ENCODE data around the gene CCKAR.
"Not testable (repeated sequence)": the region's sequence is repeated elsewhere in the genome, so short reads cannot be mapped to it uniquely, and the experiment has no call there.

CCKAR gene, protein sequence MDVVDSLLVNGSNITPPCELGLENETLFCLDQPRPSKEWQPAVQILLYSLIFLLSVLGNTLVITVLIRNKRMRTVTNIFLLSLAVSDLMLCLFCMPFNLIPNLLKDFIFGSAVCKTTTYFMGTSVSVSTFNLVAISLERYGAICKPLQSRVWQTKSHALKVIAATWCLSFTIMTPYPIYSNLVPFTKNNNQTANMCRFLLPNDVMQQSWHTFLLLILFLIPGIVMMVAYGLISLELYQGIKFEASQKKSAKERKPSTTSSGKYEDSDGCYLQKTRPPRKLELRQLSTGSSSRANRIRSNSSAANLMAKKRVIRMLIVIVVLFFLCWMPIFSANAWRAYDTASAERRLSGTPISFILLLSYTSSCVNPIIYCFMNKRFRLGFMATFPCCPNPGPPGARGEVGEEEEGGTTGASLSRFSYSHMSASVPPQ

DNA sequence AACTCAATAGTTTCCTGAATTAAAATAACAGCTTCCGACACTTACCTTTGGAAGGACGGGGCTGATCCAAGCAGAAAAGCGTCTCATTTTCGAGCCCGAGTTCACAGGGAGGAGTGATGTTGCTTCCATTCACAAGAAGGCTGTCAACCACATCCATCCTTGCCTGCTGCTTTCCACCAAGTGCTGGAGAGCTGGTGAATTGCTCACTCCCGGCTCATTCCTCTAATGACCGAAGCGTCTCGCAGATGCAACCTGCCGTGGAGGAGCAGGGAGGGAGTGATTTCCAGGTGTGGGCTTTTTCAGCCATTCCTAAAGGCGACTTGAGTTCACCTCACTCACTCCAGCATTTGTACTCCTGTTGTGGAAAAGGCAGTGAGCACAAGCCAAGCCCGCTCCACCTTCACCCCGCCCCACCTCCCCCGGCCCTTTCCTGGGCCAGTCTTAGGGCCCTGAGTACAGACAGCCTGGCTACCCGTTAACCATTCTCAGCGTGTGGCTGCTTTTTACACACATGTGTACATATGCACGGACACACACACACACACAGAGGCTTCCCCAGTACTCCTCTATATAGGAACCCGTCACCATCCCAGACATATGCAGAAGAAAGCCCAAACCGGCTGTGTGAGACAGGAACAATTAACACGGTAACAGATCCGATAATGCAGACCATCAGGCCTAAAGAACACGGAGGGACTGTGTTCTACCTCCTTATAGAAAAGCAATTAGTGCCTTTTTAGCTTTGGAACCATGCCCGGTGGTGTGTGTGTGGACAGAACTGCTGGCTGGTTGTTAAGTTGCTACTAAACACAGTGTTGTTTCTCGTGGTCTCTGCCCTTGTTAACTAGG, at the start of gene CCKAR:
CCKAR (minus strand) TSS at position 374 of the 849 bp plus-strand sequence; CDS start at position 157, 217 bp downstream.
- no peak for DNase-seq (ENCODE audit: low read depth)

DNA sequence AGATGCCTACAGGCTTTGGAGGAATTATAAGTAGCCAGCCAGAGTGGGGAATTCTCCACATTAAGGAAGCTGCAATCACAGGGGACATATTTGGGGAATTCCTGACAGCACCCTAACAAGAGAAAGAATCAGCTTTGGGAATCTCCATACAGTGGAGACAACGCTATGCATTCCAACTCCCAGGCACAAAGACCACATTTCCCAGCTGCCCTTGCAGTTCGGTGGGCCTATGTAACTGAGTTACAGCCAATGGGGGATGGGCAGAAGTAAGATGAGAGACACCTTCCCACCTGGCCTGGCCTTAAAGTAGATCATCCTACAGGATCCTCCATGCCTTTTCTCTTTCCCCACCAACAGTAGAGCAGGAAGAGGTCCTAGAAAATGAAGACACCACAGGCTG, 43.4 kb upstream of the CCKAR start:
- no peak for DNase-seq (ENCODE audit: low read depth)

DNA sequence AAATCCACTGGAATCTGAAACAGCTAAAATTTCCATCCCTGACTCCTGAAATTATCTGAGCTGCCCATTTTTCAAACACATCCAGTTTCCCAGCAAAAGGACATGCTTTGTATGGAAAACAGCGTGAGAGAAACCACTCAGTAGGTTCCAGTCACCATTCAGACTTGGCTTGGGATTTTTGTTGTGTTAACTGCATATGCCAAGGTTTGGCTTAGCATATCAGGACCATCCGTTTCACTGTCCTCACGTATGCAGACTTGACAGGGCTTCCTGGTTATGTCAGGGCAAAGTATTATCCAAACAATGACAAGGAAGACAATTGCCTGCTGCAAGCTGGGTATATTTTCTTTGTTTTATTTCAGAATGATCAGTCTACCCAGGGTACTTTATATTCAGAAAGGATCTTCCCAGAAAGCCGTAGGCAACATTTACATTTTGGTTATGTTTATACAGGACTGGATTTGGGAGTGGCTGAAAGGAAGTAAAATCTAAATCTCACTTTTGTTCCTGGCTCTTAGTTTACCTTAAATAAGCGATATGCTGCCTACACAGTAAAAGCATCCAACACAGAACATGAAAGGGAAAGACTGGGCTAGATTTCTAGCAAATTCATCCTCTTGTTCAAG, 41.3 kb upstream of the CCKAR start:
- no peak for DNase-seq (ENCODE audit: low read depth)

DNA sequence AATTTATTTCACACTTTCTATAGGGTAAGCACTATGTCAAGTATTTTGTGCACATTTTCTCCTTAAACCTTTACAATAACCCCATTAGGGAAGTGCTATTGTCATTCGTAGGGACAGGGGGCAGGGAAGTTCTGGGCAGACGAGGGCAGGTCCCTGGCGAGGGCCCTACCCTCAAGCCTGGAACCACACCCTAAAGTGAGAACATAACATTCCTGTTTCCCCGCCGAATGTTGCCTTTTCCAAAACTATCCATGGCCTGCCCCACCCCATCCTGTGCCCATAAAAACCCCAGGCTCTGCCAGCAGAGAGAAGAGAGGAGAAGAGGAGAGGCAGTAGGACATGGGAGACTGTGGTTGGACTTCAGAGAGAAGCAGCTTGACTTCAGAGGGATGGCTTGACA, 39.8 kb upstream of the CCKAR start:
- DNase-seq (ENCODE audit: low read depth): no peak

DNA sequence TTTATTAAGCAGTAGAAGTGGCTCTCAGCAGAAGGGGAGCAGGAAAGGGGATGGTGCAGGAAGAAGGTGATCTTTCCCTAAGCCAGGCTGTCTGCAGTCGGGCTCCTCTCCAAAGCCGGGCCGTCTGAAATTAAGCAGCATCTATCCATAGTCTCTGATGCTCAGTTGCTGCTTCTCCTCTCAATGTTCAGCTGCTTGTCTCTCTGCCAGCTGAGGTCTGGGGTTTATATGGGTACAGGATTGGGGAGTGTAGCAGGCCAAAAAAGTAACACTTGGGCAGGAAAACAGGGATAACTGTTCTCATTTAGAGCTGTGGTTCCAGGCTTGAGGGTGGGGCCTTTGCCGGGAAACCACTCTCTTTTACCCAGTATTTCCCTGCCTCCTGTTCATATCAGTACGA, 39.2 kb upstream of the CCKAR start:
- no peak for DNase-seq (ENCODE audit: low read depth)

DNA sequence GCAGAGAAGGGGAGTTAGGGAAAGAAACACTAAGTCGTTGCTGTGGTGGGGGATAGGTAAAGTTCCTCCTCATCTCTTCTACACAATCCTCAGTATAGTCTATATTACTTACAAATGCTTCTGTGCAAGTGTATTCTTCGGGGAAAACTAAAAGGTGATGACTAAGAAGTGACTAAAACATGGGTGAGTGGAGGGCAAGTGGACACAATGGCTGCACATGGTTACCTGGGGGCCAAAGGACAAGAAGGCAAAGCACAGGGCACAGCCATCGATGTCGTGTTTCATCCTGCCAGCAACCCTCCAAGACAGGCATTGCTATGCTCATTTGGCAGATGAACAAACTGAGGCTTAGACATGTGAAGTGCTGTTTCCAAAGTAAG, 35.5 kb upstream of the CCKAR start:
- no peak for DNase-seq (ENCODE audit: low read depth)

DNA sequence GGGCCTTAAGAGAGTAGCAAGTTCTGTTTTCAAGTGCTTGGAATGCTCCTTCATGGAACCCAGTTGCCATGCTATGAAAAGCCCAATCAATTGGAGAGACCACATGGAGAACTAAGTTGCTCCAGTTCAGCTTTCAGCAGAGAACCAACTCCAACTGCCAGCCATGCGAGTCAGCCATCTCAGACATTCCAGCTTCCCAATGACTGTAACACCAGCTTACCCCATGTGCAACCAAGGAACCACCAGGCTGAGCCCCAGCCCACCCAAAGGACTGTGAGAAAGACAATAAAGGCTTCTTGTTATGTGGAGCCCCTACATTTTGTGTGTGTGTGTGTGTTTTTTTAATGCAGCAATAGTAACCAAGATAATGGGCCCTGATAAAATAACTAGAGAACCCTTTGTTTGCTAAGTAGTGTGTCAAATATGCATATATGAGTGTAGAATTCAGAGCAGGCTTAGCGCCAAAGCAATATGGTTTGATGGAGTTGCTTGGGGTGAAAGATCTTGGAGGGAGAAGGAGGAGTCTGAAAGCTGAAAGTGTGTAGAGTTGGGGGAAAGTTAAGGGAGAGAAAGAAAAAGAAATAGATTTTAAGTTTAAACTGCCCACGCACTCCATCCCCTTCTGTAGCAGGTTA, 35.0 kb upstream of the CCKAR start:
- DNase-seq (ENCODE audit: low read depth): no peak

DNA sequence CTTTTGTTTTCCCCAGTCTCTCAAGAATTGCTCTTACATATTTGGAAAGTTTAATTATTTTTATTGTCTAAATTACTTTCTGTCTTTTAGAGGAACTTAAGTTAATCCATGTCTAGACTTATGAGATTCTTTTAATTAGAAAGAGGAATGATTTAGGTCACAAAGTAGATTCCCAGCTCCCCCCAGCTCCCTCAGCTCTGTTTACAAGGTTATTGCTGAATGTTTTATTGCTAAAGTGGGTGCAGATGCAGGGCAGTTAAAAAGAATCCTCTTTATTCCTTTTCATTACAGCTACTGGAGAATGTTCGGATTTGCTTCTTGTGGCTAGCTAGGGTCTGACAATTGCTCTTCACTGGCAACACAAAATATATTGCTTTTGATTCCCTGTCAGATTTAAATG, 33.7 kb upstream of the CCKAR start:
- no peak for DNase-seq (ENCODE audit: low read depth)

DNA sequence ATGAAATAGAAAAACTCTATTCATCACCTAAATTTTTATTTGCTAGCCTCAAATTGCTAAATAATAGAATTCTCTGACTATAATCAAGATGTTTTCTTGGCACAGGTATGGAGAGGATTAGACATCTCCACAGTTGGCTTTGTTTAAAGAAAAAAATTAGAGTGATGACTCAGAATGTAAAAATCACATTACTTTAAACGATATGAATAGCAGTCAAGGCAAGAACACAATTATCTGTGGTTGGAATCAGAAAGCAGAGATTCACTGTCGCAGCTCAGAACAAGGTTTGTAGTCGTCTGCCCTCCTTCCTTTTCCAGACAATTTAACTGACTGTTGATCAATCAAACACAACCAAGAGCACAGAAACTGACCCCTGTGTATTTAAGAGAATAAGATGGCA, 32.2 kb upstream of the CCKAR start:
- DNase-seq (ENCODE audit: low read depth): no peak

DNA sequence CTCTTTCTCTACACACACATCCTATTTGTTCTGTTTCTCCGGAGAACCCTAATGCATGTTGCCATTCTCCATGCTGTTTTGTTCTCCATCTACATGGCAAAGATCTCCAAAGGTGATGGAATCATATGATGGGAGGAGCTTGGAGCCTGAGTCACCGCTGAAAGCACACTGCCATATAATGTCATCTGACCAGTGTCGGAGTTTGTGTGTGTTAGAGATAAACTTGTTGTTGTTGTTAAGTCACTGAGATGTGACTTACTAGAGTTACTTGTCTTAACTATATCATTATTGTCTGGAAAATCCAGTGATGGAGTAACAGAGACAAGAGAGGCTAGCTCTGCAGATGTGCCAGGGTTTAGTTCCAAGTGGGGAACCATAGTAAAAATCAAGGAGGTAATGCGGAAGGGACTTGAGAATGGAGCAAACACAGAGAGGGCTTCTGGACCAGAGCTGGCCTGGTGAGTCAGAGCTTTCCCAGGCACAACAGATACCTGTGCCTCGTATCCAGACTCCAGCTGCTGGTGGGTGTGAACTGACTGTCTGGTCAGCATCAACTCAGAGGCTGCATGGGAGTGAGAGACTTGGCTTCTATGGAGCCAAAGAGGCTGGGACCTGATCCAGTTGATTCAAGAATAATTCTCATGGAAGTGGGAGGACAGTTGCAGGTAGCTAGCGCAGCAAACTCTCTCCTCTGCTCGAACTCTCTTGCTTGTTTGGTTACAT, 30.6 kb upstream of the CCKAR start:
- DNase-seq (ENCODE audit: low read depth): no peak

DNA sequence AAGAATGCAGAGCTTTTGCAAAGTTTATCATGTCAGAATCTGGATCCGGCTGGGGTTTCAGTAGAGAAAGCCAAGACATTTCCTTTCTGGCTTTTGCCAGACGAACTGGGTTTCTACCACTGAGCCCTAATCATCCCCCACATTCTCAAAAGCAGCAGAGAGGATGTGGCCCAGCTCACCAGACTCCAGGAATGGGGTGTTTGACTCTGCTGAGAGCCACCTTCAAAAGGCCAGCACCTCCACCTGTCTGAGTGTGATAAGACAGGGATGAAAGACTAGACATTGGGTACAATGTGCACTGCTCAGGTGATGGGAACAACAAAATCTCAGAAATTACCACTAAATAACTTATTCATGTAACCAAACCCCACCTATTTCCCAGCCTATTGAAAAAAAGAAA, 25.7 kb upstream of the CCKAR start:
- DNase-seq (ENCODE audit: low read depth): no peak

DNA sequence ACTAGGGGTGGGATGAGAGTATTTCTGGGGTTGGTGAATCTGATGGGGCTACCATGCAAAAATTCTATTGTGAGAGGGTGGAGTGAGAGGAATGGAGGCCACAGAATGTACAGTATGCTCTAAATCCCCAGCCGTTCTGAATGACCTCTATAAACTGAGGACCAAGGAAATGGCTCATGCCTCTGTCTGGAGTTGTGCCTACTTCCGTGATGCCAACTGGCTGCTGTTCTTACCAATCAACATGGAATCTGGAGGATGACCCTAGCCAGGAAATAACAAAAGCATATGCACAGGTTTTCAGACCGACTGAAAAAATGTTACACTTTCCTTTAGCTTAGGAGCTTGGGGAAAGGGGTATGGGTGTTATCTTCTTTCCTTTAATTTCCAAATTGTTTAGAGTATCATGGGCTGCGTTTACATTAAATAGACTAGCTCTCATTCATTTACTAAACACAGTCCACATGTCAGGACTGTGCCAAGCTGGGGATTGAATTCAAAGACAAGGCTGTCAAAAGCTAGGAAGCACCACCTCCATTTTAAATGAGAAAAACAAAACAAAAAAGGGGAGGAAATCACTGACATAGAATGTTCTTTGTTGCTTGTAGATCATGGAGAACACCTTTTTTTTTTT, 20.2 kb upstream of the CCKAR start:
- no peak for DNase-seq (ENCODE audit: low read depth)

DNA sequence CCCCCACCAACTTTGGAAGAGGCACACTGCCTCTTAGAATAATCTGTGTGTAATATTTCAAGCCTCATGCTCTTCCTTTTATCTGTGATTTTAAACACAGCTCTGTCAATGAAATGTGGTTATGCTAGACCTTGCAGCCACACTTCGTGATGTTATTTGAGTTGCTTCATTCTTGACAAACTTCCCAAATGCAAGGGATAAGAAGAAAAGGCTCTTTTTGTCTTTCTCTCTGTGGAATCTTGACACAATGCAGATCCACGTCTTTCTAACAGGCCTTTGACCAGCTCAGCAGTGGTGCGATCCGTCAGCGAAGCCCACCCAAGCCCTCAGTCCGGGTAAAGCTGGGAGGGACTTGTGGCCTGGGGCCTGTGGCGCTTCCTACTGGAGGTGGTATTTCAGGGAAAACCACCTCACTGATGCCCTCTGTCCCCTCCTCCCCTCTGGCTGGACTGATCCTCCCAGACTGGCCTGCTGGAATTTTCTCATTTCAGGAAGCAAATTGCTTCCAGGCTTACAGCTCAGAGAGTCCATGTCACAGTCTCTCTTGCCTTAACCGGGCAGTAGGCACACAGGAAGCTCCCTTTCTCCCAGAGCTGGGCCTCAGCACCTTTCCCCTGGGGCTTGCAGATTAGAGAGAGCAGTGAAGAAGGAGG, 19.5 kb upstream of the CCKAR start:
- DNase-seq (ENCODE audit: low read depth): no peak

DNA sequence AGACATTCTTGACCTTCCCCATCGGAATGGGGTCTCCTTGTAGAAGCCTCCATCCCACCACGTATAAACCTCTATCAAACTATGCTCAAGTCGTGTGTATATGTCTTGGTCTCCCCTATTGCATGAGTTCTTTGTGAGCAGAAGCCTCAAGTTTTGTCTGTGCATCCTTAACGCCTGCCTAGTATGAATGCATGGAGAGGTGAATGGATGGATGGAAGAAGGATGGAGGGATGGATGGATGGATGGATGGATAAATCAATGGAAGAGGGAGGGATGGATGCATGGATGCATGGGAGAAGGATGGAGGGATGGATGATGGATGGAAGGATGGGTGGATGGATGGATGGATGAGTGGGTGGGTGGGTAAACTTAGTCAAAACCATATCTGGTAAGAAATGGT, 17.0 kb upstream of the CCKAR start:
- no peak for DNase-seq (ENCODE audit: low read depth)

DNA sequence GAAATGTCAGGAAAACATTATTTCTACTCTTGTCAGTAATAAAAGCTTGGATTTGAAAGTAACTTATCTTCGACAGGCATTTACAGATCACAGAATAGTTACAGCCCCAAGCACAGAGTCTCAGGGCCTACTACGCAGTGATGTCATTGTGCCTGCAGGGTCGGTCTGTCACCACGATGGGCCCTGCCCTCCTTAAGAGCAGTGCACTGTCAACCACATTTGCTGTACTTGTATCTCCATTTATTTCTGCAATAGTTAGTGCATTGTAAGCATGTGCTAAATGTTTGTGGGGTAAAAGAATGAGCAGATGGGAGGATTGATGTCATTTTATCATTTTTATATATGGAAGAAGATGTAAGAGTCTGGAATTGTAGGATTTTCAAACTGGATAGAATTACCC, 13.6 kb upstream of the CCKAR start:
- no peak for DNase-seq (ENCODE audit: low read depth)

DNA sequence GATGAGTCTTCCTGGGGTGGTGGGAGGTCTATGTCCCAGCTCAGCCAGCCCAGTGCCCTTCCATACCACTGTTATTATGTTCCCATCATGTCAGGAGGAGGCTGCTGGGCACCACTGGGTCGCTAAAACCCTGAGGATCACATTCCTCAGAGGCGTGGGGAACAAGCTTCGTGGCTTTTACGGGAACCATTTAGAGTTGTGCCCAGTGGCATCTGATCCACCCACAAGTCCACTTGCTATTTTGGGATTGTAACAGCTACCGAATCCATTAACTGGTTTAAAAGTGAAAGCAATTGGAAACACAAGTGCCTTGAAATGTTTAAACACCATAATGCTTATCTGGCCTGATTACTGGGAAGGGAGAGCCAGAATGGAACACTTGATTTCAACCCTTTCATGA, 13.1 kb upstream of the CCKAR start:
- no peak for DNase-seq (ENCODE audit: low read depth)

DNA sequence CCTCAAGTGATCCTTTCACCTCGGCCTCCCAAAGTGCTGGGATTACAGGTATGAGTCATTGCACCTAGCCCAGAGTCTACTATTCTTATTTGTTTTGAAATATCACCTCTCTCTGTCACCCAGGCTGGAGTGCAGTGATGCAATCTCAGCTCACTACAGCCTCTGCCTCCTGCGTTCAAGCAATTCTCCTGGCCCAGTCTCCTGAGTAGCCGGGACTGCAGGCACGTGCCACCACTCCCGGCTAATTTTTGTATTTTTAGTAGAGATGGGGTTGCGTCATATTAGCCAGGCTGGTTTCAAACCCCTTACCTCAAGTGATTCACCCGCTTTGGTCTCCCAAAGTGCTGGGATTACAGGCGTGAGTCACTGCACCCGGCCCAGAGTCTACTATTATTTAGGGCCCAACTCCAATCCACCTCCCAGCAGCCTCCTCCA, 10.3 kb upstream of the CCKAR start:
- not testable (repeated sequence) for DNase-seq (ENCODE audit: low read depth)

DNA sequence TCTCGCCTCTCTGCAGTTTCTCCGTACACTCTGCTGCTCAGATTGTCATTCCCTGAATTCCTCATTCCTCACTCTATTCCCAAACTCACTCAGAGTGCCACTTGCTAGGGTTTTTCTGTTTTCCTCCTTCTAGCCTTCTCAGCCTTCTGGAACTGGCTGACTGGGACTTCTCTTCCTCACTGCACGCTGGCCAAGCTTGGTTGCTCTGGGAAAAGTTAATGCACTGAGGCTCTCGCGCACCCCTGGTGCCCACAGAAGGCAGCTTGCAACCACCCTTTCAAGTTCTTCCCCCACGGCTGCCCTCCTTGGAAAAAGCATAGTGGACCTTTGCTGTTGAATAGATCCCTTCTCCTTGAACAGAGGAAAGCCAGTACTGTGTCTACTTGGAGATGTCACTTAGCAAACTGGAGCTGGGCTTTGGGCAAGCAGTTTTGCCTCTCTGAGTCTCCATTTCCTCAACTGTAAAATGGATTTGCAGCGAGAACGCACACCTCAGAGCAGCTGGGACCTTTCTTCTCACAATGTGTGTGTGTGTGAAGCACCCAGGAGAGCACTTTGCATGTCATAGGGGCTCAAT, 6.0 kb upstream of the CCKAR start:
- no peak for DNase-seq (ENCODE audit: low read depth)

DNA sequence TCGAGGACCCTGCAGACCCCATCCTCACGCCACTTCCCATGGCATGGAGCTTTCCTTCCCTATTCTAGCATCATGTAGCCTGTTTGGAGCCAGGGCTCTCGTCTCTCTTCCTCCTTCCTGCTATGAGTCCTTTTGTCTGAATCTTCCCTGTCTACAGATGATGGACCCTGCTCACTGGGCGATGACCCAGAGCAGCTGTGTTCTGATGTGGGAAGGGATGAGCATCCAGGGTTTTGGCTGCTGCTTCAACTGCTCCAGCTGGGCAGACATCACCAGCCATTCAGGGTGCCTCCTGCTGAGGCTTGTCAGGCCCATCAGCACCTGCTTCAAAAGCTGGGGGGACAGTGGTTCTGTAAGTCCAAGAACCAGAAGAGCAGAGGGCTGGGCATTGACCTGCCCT, 3.2 kb upstream of the CCKAR start:
- DNase-seq (ENCODE audit: low read depth): no peak

DNA sequence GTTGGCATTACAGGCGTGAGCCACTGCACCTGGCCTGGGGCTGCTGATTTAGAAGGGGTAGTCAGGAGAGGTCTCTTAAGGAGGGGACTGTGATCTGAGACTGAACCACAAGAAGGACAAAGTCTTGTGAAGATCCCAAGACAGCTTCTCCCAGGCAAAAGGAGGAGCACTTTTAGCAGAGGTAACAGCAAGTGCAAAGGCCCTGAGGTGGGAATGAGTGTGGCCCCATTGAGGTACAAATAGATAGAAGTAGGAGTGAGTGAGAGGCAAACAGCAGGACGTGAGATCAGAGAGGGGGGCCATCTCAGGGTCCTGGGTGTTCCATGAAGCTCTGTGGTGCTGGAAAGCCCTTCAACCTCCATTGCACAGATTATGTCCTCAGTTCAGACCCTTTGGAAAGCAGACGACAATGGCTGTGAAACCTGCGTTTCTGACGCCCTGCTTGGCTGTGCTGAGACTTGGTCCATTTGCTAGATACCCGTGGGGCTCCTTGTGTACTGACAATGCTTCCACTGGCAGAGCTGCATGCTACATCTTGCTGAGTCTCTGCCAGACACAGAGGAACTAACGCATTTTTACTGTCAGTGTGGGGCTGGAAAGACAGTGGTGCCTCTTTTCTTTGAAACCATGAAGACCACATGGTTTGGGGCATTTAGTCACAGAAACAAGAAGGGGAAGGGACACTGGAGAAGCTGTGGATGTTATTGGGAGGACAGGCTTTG, 1.3 kb upstream of the CCKAR start:
- no peak for DNase-seq (ENCODE audit: low read depth)
